ENCODE data around the gene RELB.

The RELB gene

DNA sequence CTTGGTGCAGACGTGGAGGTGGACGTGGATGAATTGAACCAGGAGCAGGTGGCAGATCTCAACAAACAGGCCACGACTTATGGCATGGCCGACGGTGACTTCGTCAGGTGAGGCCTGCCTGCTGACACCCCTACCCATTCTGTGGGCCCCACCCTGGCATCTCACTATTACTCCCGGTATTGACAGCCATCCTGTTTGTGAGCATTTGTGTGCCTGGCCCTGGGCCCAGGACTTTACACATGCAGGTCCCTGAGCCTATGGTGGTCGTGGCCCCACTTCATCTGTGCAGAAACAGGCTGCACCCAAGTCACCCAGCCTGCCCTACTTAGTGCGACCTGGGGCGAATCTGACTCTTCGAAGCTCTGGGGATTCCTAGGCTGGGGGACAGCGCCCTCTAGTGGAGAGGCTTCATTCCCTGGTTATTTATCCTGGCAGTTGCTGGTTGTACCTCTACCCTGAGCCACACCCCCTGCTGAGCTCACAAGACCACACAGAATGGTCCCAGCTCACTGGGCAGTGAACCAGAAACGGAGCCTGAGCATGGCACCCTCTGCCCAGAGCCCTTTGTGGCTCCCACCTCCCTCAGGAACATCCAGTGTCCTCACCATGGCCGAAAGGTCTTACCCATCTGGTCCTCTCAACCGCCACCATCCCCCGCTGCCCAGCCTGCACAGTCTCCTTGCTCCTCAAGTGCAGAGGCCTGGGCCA lies 58.1 kb downstream of the RELB start:
- peak; percentile 94 for DNase-seq (ENCODE audit: low spot score)

- no peak for DNase-seq (ENCODE audit: low spot score)
These were observed 60.7 kb downstream of the RELB start for GRCh38 chr19:45061965-45062364.

DNA sequence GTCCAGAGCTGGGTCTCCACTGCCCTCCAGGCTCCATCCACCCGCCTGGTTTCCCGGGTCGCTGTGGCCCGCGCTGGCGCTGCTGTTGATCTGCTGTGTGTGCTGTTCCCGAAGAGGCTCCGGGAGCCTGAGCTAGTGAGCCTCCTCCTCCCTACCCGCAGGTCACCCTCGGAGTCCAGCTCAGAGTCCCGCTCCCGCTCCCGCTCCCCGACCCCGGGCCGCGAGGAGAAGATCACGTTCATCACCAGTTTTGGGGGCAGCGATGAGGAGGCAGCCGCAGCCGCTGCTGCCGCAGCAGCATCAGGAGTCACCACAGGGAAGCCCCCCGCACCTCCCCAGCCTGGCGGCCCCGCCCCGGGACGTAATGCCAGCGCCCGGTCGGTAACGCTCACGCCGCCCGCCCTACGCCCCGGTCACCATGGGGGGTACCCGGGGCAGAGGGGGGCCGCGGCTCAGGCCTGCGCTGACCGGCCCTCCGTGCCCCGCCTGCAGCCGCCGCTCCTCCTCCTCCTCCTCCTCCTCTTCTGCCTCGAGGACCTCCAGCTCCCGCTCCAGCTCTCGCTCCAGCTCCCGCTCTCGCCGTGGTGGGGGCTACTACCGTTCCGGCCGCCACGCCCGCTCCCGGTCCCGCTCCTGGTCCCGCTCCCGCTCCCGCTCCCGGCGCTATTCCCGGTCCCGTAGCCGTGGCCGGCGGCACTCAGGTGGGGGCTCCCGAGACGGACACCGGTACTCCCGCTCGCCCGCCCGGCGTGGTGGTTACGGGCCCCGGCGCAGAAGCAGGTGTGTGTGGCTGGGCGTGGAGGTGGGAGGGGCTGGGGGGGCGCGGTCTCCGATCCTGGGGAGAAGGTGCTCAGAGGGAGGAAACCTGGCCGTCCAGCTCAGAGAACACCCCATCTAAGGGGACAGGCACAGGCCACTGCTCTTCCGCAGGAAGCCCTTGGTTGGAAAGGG lies 62.9 kb downstream of the RELB start:
- no peak for DNase-seq (ENCODE audit: low spot score)

DNA sequence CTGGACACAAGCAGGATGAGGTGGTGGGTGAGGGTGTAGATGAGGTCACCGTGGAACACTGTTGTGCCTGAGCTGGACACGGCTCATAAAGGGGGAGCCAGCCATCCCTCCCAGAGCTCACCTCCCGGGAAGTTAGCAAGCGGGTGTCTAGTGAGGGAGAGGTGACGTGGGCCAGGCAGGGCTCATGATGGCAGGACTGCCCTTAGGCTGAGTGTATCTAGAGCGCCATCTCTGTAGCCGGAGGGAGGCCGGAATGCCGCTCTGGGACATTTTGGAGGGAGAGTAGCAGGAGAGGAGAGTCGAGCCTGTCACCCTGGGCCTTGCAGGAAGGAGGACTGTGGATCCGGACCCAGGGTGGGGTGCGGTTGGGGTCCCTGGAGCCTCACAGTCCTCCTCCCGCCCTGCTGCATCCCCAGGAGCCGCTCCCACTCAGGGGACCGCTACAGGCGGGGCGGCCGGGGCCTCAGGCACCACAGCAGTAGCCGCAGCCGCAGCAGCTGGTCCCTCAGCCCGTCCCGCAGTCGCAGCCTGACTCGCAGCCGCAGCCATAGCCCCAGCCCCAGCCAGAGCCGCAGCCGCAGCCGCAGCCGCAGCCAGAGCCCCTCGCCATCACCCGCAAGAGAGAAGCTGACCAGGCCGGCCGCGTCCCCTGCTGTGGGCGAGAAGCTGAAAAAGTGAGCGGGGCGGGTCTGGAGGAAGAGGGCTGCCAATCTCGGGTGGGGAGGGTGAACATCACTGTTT lies 65.8 kb downstream of the RELB start:
- no peak for DNase-seq (ENCODE audit: low spot score)

DNA sequence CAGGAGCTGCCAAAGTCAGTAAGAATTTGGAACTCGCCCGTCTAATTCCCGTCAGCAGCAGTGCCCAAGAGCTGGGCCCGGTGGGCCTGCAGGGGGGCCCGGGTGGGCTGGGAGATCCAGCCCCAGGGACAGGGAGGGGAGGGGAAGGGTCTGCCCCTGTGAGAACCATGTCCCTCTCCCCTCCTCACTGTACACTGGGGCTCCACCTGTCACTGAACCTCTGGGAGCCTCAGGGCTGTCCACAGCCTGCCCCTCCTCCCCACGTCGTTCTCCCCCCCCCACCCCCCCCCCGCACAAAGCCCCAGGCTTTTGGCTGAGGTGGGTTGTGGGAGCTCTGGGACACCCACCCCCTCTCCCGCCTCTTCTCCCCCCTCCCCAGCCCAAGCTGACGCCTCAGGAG lies 66.8 kb downstream of the RELB start:
- DNase-seq (ENCODE audit: low spot score), result no peak

DNA sequence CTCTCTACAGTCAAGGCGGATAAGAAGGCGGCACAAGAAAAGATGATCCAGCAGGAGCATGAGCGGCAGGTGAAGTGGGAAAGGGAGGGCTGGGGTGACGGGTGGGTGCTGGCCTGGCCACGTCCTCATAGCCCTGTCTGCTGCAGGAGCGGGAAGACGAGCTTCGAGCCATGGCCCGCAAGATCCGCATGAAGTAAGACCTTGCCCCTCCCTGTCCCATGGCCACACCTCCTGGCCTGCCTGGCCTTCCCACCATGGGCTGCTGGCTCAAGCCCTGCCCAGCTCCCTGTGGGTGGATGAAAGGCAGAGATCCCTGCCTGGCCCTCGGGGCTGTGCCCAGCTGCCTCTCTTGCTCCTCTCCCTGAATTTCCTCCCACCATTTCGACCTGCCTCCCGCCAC lies 67.8 kb downstream of the RELB start:
- DNase-seq (ENCODE audit: low spot score), result peak; percentile 30

- DNase-seq (ENCODE audit: low spot score), result no peak
These were observed 69.0 kb downstream of the RELB start for GRCh38 chr19:45070214-45070613.

GRCh38 chr19:45070861-45071544 lies 69.7 kb downstream of the RELB start:
- DNase-seq (ENCODE audit: low spot score), result no peak

GRCh38 chr19:45071545-45071938 lies 70.3 kb downstream of the RELB start:
- DNase-seq (ENCODE audit: low spot score), result no peak

GRCh38 chr19:45071969-45072790 lies 70.9 kb downstream of the RELB start:
- DNase-seq (ENCODE audit: low spot score), result no peak

DNA sequence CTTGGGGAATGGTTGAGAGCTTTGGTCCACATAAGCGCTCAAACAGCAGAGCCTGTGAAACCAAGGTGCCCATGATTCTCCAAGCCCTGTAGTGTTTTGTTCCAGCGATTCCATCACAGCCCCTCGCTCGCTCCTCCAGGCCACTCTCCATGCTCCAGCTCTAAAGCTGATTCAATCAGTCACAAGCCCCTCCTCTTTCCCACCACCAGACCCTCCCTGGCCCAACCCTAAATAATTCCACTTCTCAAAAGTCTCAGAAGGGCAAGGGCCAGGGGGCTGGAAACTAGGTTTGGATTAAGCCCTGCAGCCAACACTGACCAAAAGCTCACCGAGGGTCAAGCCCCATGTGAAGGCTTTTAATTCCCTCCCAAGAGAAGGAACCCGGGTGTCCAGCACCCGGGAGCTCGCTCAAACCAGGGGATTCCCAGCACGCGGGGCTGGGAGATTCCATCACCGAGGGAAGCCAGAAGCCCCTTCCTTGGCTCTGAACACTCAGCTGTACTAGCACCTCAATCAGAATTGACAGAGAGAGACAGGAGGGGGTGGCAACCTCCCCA lies 73.6 kb downstream of the RELB start:
- DNase-seq (ENCODE audit: low spot score), result no peak

DNA sequence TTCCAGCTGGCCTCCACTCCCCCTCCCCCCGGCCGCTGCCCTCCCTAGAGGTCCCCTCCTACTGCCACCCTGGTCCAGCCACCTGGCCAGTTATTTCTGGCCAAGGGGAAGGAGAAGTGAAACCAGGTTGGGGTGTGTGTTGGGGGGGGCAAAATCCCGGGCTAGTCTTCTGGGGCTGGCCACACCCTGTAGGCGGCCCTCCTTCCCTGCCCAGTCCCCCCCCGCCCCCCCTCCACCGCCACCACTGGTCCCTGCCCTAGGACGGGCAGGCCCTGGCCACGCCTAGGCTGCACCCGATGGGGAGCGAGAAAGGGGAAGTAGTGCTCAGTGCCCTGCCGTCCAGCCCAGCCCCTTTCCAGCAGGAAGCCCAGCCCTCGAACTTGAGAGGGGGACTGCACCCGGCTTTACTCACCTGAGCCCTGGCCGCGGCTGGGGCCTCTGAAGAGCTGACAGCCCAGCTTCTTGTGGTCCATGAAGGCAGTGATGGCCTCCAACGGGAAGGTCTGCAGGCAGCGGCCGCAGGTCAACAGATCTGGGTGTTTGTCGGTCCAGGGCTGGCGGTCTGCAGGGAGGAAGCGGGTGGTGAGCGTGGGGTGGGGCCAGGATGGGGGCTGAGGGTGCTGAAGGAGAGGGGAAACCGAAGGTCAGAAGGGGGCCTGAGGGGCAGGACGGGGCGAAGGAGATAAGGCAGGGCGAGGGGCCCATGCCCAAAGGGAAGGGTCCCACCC lies 74.2 kb downstream of the RELB start:
- peak; percentile 92 for DNase-seq (ENCODE audit: low spot score)

- DNase-seq (ENCODE audit: low spot score), result peak; percentile 91
These were observed 75.0 kb downstream of the RELB start, which contains the start of gene ZNF296 for GRCh38 chr19:45076029-45076850. Gene ZNF296 (minus strand): TSS chr19:45076478. CDS start chr19:45076373, 105 bp downstream.

DNA sequence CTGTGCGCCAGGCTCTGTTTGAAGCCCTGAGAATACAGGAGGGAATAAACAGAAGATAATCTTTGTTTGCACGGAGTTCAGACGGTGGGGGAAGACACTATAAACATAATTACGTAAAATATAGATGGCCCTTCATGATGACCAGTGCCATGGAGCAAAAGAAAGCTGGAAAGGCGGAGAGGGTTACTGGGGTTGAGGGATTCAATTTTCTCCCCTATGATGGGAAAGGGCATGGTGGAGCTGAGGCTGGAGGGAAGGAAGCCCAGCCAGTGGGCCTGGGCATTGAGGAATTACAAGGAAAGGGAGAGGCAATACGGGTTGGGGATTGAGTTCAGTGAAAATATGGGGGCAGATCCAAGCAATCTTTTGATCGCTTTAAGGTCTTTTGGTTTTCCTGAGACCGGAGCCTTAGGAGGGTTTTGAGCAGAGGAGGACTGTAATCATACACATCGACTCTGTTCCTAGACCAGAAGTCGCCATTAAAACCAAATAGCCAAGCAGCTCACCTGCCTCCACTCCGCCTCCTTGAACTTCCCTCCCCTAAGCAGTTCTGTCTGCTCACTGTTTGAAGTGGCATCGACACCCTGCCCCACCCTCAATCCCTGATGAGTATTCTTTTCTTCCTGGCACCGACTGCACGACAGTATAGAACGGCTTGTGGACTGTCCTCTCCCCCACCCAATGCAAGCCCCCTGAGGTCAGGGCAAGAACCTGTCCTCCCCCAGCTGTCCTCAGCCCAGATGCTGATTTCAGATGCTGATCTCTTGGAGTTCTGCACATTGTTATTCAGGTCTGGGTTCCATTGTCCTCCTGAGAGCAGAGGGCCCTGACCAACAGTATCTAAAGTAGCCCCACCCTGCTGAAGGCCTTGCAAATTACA lies 75.8 kb downstream of the RELB start:
- peak; percentile 25 for DNase-seq (ENCODE audit: low spot score)

- no peak for DNase-seq (ENCODE audit: low spot score)
These were observed 77.3 kb downstream of the RELB start for GRCh38 chr19:45078390-45079062.

- DNase-seq (ENCODE audit: low spot score), result peak; percentile 87
These were observed 78.0 kb downstream of the RELB start, which contains the start of gene GEMIN7 for GRCh38 chr19:45079063-45079910. Gene GEMIN7 (plus strand): TSS chr19:45079260. CDS start chr19:45090115, 10,855 bp downstream.
